ENCODE measurements around the gene VPS13C. TPM values are rescaled to one million over a fixed set of nuclear protein-coding genes. Genes with fewer than 3 reads are reported as not detected.

The VPS13C gene
- total and polyA plus RNA-seq, 2 experiments from 2014 or later = 10.2 to 20.5 TPM

GRCh38 chr15:61983081-61983480, 77.2 kb downstream of the VPS13C start:
- H4K20me1 ChIP-seq (replicated peaks; ENCODE audit: insufficient read depth) = no peaks in the 10 kb centered on the region
- H3K36me3 Mint-ChIP-seq (ENCODE audit: low read depth) = peaks cover 10% of the 10 kb centered on the region; the same call in 2 of the 3 replicates
- no peak overlapping the region for H3K4me3 ChIP-seq
- no peaks in the 10 kb centered on the region for H3K79me2 ChIP-seq (replicated peaks; ENCODE audit: insufficient read depth)
- H3K27ac Mint-ChIP-seq = no peak overlapping the region
- no peaks in the 10 kb centered on the region for H3F3A ChIP-seq (replicated peaks; ENCODE audit: low read depth)
- no peak overlapping the region for H3K27ac ChIP-seq (ENCODE audit: low read depth)
- H3K4me1 ChIP-seq (ENCODE audit: insufficient read depth) = no peaks in the 10 kb centered on the region
- H3K9me2 ChIP-seq (ENCODE audit: insufficient read depth) = no peaks in the 10 kb centered on the region
- no peak for DNase-seq (ENCODE audit: low spot score)
- no peak overlapping the region for H3K4me3 Mint-ChIP-seq
- no peak overlapping the region for H3K4me2 ChIP-seq
- no peaks in the 10 kb centered on the region for H3K36me3 ChIP-seq (ENCODE audit: insufficient read depth)
- peaks cover 2% of the 10 kb centered on the region for H3K27me3 Mint-ChIP-seq (ENCODE audit: insufficient read depth, low read depth, poor library complexity)
- H3K4me1 Mint-ChIP-seq = no peaks in the 10 kb centered on the region
- no peaks in the 10 kb centered on the region; the same call in 2 of the 3 replicates for H3K9me3 Mint-ChIP-seq
- H3K27me3 ChIP-seq (ENCODE audit: insufficient read depth) = no peaks in the 10 kb centered on the region
- H2AFZ ChIP-seq = no peak overlapping the region
- ATAC-seq = no peak
- TF ChIP-seq CREB1 (CRISPR knock-in tag; IDR thresholded peaks at IDR 0.05; ENCODE audit: low read depth) (no peak), EZH2 (IDR thresholded peaks at IDR 0.05; ENCODE audit: low read depth, unreplicated experiment) (no peak), ETS1 (IDR thresholded peaks at IDR 0.05) (no peak), REST (IDR thresholded peaks at IDR 0.05; ENCODE audit: unreplicated experiment) (no peak), EZH2phosphoT487 (IDR thresholded peaks at IDR 0.05; ENCODE audit: unreplicated experiment) (no peak), JUNB (IDR thresholded peaks at IDR 0.05; ENCODE audit: unreplicated experiment) (no peak), NANOG (IDR thresholded peaks at IDR 0.05; ENCODE audit: borderline replicate concordance) (no peak), POLR2AphosphoS5 (IDR thresholded peaks at IDR 0.05; ENCODE audit: low read depth) (no peak), CTCF (conservative IDR thresholded peaks at IDR 0.05; ENCODE audit: low read depth in 2 of 2) (no peak), ZNF462 (CRISPR knock-in tag; IDR thresholded peaks at IDR 0.05) (no peak), ZNF331 (CRISPR knock-in tag; IDR thresholded peaks at IDR 0.05; ENCODE audit: low read depth) (no peak), ZNF114 (CRISPR knock-in tag; IDR thresholded peaks at IDR 0.05) (no peak), STAT1 (IDR thresholded peaks at IDR 0.05; ENCODE audit: unreplicated experiment) (no peak)

Measured in GM23338 (cell line).